K562 (cell line): ENCODE data around the gene CNNM3. TPM values are rescaled to one million over a fixed set of nuclear protein-coding genes. Genes with fewer than 3 reads are reported as not detected.
A peak's percentile ranks its signal among the peaks of the same experiment; 100 is the strongest.

ENCODE experiments used
- ATF7 ChIP-seq: fragments of 450-650 bp; IDR thresholded peaks from 2 replicates; pipeline ENCODE4 v1.7.1; 2014; ENCODE audit warnings: mild to moderate bottlenecking, moderate library complexity
- CBX8 ChIP-seq: fragments of 200-600 bp; sonication (generic); IDR thresholded peaks from 2 replicates; pipeline ENCODE4 v1.6.1; 2012; ENCODE audit warnings: borderline replicate concordance, mixed run types, low read depth, mild to moderate bottlenecking, moderate library complexity, mixed read lengths, low read length, control low read depth, inconsistent platforms; ENCODE audit not compliant: poor library complexity, severe bottlenecking; ENCODE audit errors: extremely low read depth
- CREBBP ChIP-seq: IDR thresholded peaks from one replicate; pipeline ENCODE4 v1.6.1; 2012; ENCODE audit warnings: low read depth, mild to moderate bottlenecking, control low read depth, inconsistent platforms, low read length
- CSDE1 ChIP-seq, 2 experiments: fragments of 450-650 bp; IDR thresholded peaks; 2 replicates each; pipeline ENCODE4 v1.6.1; 2016; ENCODE audit warnings: mild to moderate bottlenecking in 1 of 2
- NR4A1 ChIP-seq, 2 experiments: fragments of 250-450 bp in 1 of 2; fragments of 450-650 bp in 1 of 2; sonication (Bioruptor Pico) in 1 of 2; IDR thresholded peaks; 2 replicates each; pipeline versions ENCODE4 v1.4.0 to v1.6.1; 2016 to 2020; ENCODE audit warnings: mild to moderate bottlenecking in 2 of 2, missing compliant biosample characterization in 1 of 2, missing genetic modification characterization in 1 of 2, moderate library complexity in 1 of 2
- POLR2A ChIP-seq: fragments of 450-650 bp; conservative IDR thresholded peaks from 2 replicates; pipeline ENCODE4 v1.6.1; 2016
- PTRF ChIP-seq: fragments of 450-650 bp; IDR thresholded peaks from 2 replicates; pipeline ENCODE4 v1.6.1; 2016; ENCODE audit warnings: mild to moderate bottlenecking, missing genetic modification characterization, missing compliant biosample characterization
- SUPT5H ChIP-seq: fragments of 450-650 bp; IDR thresholded peaks from 2 replicates; pipeline ENCODE4 v1.6.1; 2016
- TGIF2 ChIP-seq: sonication (generic); formaldehyde crosslinking; IDR thresholded peaks from 2 replicates; pipeline ENCODE4 v1.8.1; 2022; ENCODE audit warnings: mild to moderate bottlenecking, missing genetic modification reagents, moderate library complexity
- ZNF23 ChIP-seq: fragments of 250-450 bp; sonication (Bioruptor Pico); IDR thresholded peaks from 2 replicates; pipeline ENCODE4 v1.4.0; 2020; ENCODE audit warnings: mild to moderate bottlenecking
- ZNF239 ChIP-seq: fragments of 250-450 bp; sonication (Bioruptor Pico); IDR thresholded peaks from 2 replicates; pipeline ENCODE4 v1.4.0; 2020; ENCODE audit warnings: mild to moderate bottlenecking
- ZNF277 ChIP-seq: fragments of 250-450 bp; sonication (Bioruptor Pico); IDR thresholded peaks from 2 replicates; pipeline ENCODE4 v1.8.0; 2022; ENCODE audit warnings: inconsistent platforms, mild to moderate bottlenecking, moderate library complexity, borderline replicate concordance
- ZNF316 ChIP-seq: fragments of 450-650 bp; IDR thresholded peaks from 2 replicates; pipeline ENCODE4 v1.6.1; 2016
- ZSCAN32 ChIP-seq: fragments of 450-650 bp; formaldehyde crosslinking; IDR thresholded peaks from 2 replicates; pipeline ENCODE4 v1.4.0; 2020; ENCODE audit warnings: mild to moderate bottlenecking, moderate library complexity
- polyA plus RNA-seq, 8 experiments: library from polyadenylated mRNA; depleted of rRNA in 4 of 8; stranded (reverse) in 5 of 8; unstranded in 3 of 8; fragments of >200 nt; fragmentation: Nextera tagmentation in 2 of 8; fragmentation: Illumina TruSeq in 1 of 8; extraction: Ambion mirVana in 2 of 8; extraction: Trizol in 1 of 8; gene quantifications; 2 replicates each; pipeline versions ENCODE4 v1.2.1 to v1.2.3, GENCODE V29; 2011 to 2014; ENCODE audit warnings: inconsistent platforms in 1 of 8, missing spikeins in 1 of 8
- total RNA-seq, 7 experiments: library from RNA; depleted of rRNA in 6 of 7; stranded (reverse); fragments of >200 nt in 6 of 7; fragmentation: Illumina TruSeq in 2 of 7; extraction: Trizol in 2 of 7; gene quantifications; 2 replicates each; pipeline versions ENCODE4 v1.2.1 to v1.2.3, GENCODE V29; 2011 to 2021; ENCODE audit warnings: low replicate concordance in 1 of 7
- TF ChIP-seq, protein P1 (sequence below): fragments of 450-650 bp; formaldehyde crosslinking; IDR thresholded peaks from 2 replicates; pipeline ENCODE4 v1.4.0; 2020; ENCODE audit warnings: mild to moderate bottlenecking, moderate library complexity
- TF ChIP-seq, protein P2 (sequence below), 3 experiments: fragments of 200-800 bp in 1 of 3; fragments of 250-450 bp in 1 of 3; fragments of 450-650 bp in 1 of 3; sonication (Bioruptor Pico) in 1 of 3; sonication (Bioruptor generic) in 1 of 3; formaldehyde crosslinking in 1 of 3; IDR thresholded peaks; 2 replicates each; pipeline versions ENCODE4 v1.6.1 to v1.8.0; 2016 to 2022; ENCODE audit warnings: mild to moderate bottlenecking in 2 of 3, missing genetic modification characterization in 2 of 3, missing compliant biosample characterization in 1 of 3, moderate library complexity in 1 of 3
- TF ChIP-seq, protein P3 (sequence below): fragments of 250-450 bp; sonication (Bioruptor Pico); IDR thresholded peaks from 2 replicates; pipeline ENCODE4 v1.5.0; 2020; ENCODE audit warnings: mild to moderate bottlenecking
- TF ChIP-seq, protein P4 (sequence below): fragments of 200-800 bp; sonication (Bioruptor generic); IDR thresholded peaks from 2 replicates; pipeline ENCODE4 v1.6.1; 2017; ENCODE audit warnings: missing genetic modification characterization, missing compliant biosample characterization
- TF ChIP-seq, protein P5 (sequence below): sonication (generic); formaldehyde crosslinking; IDR thresholded peaks from 2 replicates; pipeline ENCODE4 v1.8.0; 2022; ENCODE audit warnings: mild to moderate bottlenecking, low read depth, missing genetic modification reagents

Gene CNNM3
- total and polyA plus RNA-seq, 9 of the 15 experiments (the other 6 are each of a cell fraction or from before 2014, with no cell fraction given) = 1.4 to 16.9 (median 6.5) TPM

DNA sequence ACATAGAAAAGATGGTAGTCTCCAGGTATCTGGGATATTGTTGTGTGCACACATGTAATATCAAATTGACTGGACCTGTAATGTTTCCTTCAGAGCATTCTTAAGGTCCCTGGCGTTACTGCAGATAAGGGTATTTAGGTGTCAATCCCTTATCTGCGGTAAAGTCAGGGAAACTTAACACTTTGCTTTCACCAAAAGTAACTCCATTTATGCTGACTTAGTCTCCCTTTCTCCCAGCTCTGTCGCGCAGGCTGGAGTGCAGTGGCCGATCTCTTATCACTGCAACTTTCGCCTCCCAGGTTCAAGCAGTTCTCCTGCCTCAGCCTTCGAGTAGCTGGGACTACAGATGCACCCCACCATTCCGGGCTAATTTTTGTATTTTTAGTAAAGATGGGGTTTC is 1.8 kb downstream of the CNNM3 start (continued):
- no peak for TF ChIP-seq ZNF277
- no peak for TF ChIP-seq TGIF2
- TF ChIP-seq, protein P1, sequence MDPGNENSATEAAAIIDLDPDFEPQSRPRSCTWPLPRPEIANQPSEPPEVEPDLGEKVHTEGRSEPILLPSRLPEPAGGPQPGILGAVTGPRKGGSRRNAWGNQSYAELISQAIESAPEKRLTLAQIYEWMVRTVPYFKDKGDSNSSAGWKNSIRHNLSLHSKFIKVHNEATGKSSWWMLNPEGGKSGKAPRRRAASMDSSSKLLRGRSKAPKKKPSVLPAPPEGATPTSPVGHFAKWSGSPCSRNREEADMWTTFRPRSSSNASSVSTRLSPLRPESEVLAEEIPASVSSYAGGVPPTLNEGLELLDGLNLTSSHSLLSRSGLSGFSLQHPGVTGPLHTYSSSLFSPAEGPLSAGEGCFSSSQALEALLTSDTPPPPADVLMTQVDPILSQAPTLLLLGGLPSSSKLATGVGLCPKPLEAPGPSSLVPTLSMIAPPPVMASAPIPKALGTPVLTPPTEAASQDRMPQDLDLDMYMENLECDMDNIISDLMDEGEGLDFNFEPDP (CRISPR knock-in tag) = no peak
- TF ChIP-seq, protein P2, sequence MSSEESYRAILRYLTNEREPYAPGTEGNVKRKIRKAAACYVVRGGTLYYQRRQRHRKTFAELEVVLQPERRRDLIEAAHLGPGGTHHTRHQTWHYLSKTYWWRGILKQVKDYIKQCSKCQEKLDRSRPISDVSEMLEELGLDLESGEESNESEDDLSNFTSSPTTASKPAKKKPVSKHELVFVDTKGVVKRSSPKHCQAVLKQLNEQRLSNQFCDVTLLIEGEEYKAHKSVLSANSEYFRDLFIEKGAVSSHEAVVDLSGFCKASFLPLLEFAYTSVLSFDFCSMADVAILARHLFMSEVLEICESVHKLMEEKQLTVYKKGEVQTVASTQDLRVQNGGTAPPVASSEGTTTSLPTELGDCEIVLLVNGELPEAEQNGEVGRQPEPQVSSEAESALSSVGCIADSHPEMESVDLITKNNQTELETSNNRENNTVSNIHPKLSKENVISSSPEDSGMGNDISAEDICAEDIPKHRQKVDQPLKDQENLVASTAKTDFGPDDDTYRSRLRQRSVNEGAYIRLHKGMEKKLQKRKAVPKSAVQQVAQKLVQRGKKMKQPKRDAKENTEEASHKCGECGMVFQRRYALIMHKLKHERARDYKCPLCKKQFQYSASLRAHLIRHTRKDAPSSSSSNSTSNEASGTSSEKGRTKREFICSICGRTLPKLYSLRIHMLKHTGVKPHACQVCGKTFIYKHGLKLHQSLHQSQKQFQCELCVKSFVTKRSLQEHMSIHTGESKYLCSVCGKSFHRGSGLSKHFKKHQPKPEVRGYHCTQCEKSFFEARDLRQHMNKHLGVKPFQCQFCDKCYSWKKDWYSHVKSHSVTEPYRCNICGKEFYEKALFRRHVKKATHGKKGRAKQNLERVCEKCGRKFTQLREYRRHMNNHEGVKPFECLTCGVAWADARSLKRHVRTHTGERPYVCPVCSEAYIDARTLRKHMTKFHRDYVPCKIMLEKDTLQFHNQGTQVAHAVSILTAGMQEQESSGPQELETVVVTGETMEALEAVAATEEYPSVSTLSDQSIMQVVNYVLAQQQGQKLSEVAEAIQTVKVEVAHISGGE (CRISPR knock-in tag; IDR thresholded peaks at IDR 0.05) = no peak
- TF ChIP-seq, protein P3, sequence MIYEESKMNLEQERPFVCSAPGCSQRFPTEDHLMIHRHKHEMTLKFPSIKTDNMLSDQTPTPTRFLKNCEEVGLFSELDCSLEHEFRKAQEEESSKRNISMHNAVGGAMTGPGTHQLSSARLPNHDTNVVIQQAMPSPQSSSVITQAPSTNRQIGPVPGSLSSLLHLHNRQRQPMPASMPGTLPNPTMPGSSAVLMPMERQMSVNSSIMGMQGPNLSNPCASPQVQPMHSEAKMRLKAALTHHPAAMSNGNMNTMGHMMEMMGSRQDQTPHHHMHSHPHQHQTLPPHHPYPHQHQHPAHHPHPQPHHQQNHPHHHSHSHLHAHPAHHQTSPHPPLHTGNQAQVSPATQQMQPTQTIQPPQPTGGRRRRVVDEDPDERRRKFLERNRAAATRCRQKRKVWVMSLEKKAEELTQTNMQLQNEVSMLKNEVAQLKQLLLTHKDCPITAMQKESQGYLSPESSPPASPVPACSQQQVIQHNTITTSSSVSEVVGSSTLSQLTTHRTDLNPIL (CRISPR knock-in tag) = no peak
- no peak for TF ChIP-seq POLR2A
- TF ChIP-seq ZNF316 = peak; percentile 67
- no peak for TF ChIP-seq SUPT5H
- no peak for TF ChIP-seq ZNF239 (CRISPR knock-in tag)
- no peak for TF ChIP-seq ZSCAN32 (CRISPR knock-in tag)
- TF ChIP-seq, protein P4, sequence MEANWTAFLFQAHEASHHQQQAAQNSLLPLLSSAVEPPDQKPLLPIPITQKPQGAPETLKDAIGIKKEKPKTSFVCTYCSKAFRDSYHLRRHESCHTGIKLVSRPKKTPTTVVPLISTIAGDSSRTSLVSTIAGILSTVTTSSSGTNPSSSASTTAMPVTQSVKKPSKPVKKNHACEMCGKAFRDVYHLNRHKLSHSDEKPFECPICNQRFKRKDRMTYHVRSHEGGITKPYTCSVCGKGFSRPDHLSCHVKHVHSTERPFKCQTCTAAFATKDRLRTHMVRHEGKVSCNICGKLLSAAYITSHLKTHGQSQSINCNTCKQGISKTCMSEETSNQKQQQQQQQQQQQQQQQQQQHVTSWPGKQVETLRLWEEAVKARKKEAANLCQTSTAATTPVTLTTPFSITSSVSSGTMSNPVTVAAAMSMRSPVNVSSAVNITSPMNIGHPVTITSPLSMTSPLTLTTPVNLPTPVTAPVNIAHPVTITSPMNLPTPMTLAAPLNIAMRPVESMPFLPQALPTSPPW (CRISPR knock-in tag) = no peak
- TF ChIP-seq ATF7 = no peak
- TF ChIP-seq CREBBP = no peak
- TF ChIP-seq NR4A1 (CRISPR knock-in tag; IDR thresholded peaks at IDR 0.05) = no peak
- TF ChIP-seq NR4A1 (tag; IDR thresholded peaks at IDR 0.05) = no peak
- TF ChIP-seq PTRF = no peak
- TF ChIP-seq CSDE1 (IDR thresholded peaks at IDR 0.05) = no peak
- TF ChIP-seq, protein P5, sequence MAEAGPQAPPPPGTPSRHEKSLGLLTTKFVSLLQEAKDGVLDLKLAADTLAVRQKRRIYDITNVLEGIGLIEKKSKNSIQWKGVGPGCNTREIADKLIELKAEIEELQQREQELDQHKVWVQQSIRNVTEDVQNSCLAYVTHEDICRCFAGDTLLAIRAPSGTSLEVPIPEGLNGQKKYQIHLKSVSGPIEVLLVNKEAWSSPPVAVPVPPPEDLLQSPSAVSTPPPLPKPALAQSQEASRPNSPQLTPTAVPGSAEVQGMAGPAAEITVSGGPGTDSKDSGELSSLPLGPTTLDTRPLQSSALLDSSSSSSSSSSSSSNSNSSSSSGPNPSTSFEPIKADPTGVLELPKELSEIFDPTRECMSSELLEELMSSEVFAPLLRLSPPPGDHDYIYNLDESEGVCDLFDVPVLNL = no peak
- no peak for TF ChIP-seq ZNF23
- no peak for TF ChIP-seq CBX8
